HEK293 (cell line): ENCODE results near the gene PARD3B.

Experiments used
- CTCF ChIA-PET: fragments of 350-600 bp; formaldehyde crosslinking; extraction: SDS; loops from one replicate; lab custom pipeline; 2021; ENCODE audit warnings: antibody characterized with exemption; lab: Yijun Ruan, JAX
- POLR2A ChIA-PET: fragments of 300-600 bp; formaldehyde crosslinking; extraction: SDS; loops from one replicate; lab custom pipeline; 2020; ENCODE audit warnings: antibody characterized with exemption, inconsistent platforms; lab: Yijun Ruan, JAX
- H3K27ac ChIP-seq: fragments of 200-500 bp; sonication (Bioruptor generic); 2 replicates; pipeline ENCODE4 v1.5.1; 2014; ENCODE audit warnings: low read depth, low read length, control low read depth, inconsistent platforms; ENCODE audit errors: extremely low read depth
- H3K36me3 ChIP-seq, 2 experiments: fragments of 200-500 bp in 1 of 2; sonication (Bioruptor generic) in 1 of 2; 1 replicate in 1 of 2; 2 replicates in 1 of 2; pipeline ENCODE4 v1.5.1; 2014 to 2017; ENCODE audit warnings: inconsistent platforms in 2 of 2, low read length in 2 of 2; ENCODE audit not compliant: control insufficient read depth in 2 of 2, insufficient read depth in 1 of 2
- H3K4me1 ChIP-seq: fragments of 200-500 bp; sonication (Bioruptor generic); 2 replicates; pipeline ENCODE4 v1.5.1; 2014; ENCODE audit warnings: mild to moderate bottlenecking, low read length, inconsistent platforms; ENCODE audit not compliant: control insufficient read depth, insufficient read depth
- H3K4me3 ChIP-seq: 2 replicates; pipeline ENCODE4 v1.5.1; 2011; ENCODE audit warnings: low read depth, mild to moderate bottlenecking, control low read depth, low read length, moderate library complexity
- H3K9me3 ChIP-seq: fragments of 200-500 bp; sonication (Bioruptor generic); 2 replicates; pipeline ENCODE4 v1.5.1; 2014; ENCODE audit warnings: low read depth, low read length, inconsistent platforms; ENCODE audit not compliant: control insufficient read depth, insufficient read depth
- HOXC10 ChIP-seq: sonication (generic); formaldehyde crosslinking; IDR thresholded peaks from 2 replicates; pipeline ENCODE4 v1.8.1; 2023; ENCODE audit warnings: mild to moderate bottlenecking, missing genetic modification reagents
- KLF16 ChIP-seq: fragments of 450-650 bp; formaldehyde crosslinking; IDR thresholded peaks from 2 replicates; pipeline ENCODE4 v1.5.1; 2017; ENCODE audit warnings: missing biosample characterization, missing genetic modification characterization
- MEIS1 ChIP-seq: sonication (generic); formaldehyde crosslinking; IDR thresholded peaks from 2 replicates; pipeline ENCODE4 v1.8.1; 2022; ENCODE audit warnings: missing genetic modification reagents, mild to moderate bottlenecking, borderline replicate concordance
- MZF1 ChIP-seq: fragments of 450-650 bp; formaldehyde crosslinking; IDR thresholded peaks from 2 replicates; pipeline ENCODE4 v1.5.1; 2017; ENCODE audit warnings: missing biosample characterization, missing genetic modification characterization, borderline replicate concordance
- OVOL3 ChIP-seq: fragments of 450-650 bp; formaldehyde crosslinking; IDR thresholded peaks from 2 replicates; pipeline ENCODE4 v1.5.1; 2016; ENCODE audit warnings: missing biosample characterization, missing genetic modification characterization
- PRDM1 ChIP-seq: fragments of 450-650 bp; formaldehyde crosslinking; IDR thresholded peaks from 2 replicates; pipeline ENCODE4; 2016; ENCODE audit warnings: missing biosample characterization, missing genetic modification characterization
- PRDM2 ChIP-seq: fragments of 450-650 bp; formaldehyde crosslinking; IDR thresholded peaks from 2 replicates; pipeline ENCODE4 v1.5.1; 2016; ENCODE audit warnings: missing biosample characterization, missing genetic modification characterization, borderline replicate concordance
- RBAK ChIP-seq: fragments of 450-650 bp; formaldehyde crosslinking; IDR thresholded peaks from 2 replicates; pipeline ENCODE4 v1.5.1; 2016; ENCODE audit warnings: missing biosample characterization, missing genetic modification characterization
- SETDB1 ChIP-seq: IDR thresholded peaks from one replicate; pipeline ENCODE4 v1.6.1; 2017; ENCODE audit warnings: mild to moderate bottlenecking, low read length, moderate library complexity, mixed read lengths; ENCODE audit not compliant: insufficient read length
- SP7 ChIP-seq: fragments of 450-650 bp; formaldehyde crosslinking; IDR thresholded peaks from 2 replicates; pipeline ENCODE4 v1.5.1; 2016; ENCODE audit warnings: missing biosample characterization, missing genetic modification characterization
- ZNF114 ChIP-seq: fragments of 450-650 bp; formaldehyde crosslinking; IDR thresholded peaks from 2 replicates; pipeline ENCODE4 v1.5.0; 2017; ENCODE audit warnings: missing biosample characterization, missing genetic modification characterization
- ZNF121 ChIP-seq: fragments of 450-650 bp; formaldehyde crosslinking; IDR thresholded peaks from 2 replicates; pipeline ENCODE4 v1.5.1; 2016; ENCODE audit warnings: missing biosample characterization, missing genetic modification characterization
- ZNF138 ChIP-seq: fragments of 450-650 bp; formaldehyde crosslinking; IDR thresholded peaks from 2 replicates; pipeline ENCODE4 v1.5.1; 2016; ENCODE audit warnings: missing biosample characterization, missing genetic modification characterization, borderline replicate concordance
- ZNF155 ChIP-seq: fragments of 450-650 bp; formaldehyde crosslinking; IDR thresholded peaks from 2 replicates; pipeline ENCODE4 v1.5.1; 2016; ENCODE audit warnings: missing biosample characterization, missing genetic modification characterization
- ZNF18 ChIP-seq: fragments of 450-650 bp; formaldehyde crosslinking; IDR thresholded peaks from 2 replicates; pipeline ENCODE4 v1.5.1; 2016; ENCODE audit warnings: missing biosample characterization, missing genetic modification characterization
- ZNF211 ChIP-seq: fragments of 450-650 bp; formaldehyde crosslinking; IDR thresholded peaks from 2 replicates; pipeline ENCODE4 v1.5.1; 2016; ENCODE audit warnings: low read depth, missing biosample characterization, missing genetic modification characterization
- ZNF335 ChIP-seq: fragments of 450-650 bp; formaldehyde crosslinking; conservative IDR thresholded peaks from 2 replicates; pipeline ENCODE4 v1.5.1; 2016; ENCODE audit warnings: missing biosample characterization, missing genetic modification characterization
- ZNF341 ChIP-seq: fragments of 450-650 bp; formaldehyde crosslinking; IDR thresholded peaks from 2 replicates; pipeline ENCODE4; 2016; ENCODE audit warnings: low read depth, missing biosample characterization, missing genetic modification characterization
- ZNF645 ChIP-seq: fragments of 450-650 bp; formaldehyde crosslinking; IDR thresholded peaks from 2 replicates; pipeline ENCODE4; 2016; ENCODE audit warnings: missing biosample characterization, missing genetic modification characterization
- ZNF843 ChIP-seq: fragments of 450-650 bp; formaldehyde crosslinking; IDR thresholded peaks from 2 replicates; pipeline ENCODE4 v1.5.1; 2016; ENCODE audit warnings: missing biosample characterization, missing genetic modification characterization
- ZSCAN23 ChIP-seq: fragments of 450-650 bp; formaldehyde crosslinking; IDR thresholded peaks from 2 replicates; pipeline ENCODE4 v1.5.1; 2016; ENCODE audit warnings: missing biosample characterization, missing genetic modification characterization
- ZXDB ChIP-seq: fragments of 450-650 bp; formaldehyde crosslinking; IDR thresholded peaks from 2 replicates; pipeline ENCODE4 v1.5.1; 2016; ENCODE audit warnings: missing biosample characterization, missing genetic modification characterization

PARD3B gene

GRCh38 chr2:205290299-205290698, 745.0 kb downstream of the PARD3B start:
- POLR2A ChIA-PET: no interaction called here
- no peaks in the 10 kb centered on the region for H3K9me3 ChIP-seq
- H3K36me3 ChIP-seq: no peaks in the 10 kb centered on the region
- CTCF ChIA-PET: no interaction called here
- TF ChIP-seq MZF1 (tag by site-specific recombination): no peak
- TF ChIP-seq OVOL3: no peak
- no peak for TF ChIP-seq MEIS1 (CRISPR knock-in tag)
- no peak for TF ChIP-seq ZNF211
- TF ChIP-seq RBAK: no peak
- TF ChIP-seq ZNF645 (tag by site-specific recombination): no peak
- TF ChIP-seq ZXDB: no peak
- no peak for TF ChIP-seq HOXC10 (CRISPR knock-in tag)
- TF ChIP-seq ZSCAN23 (tag by site-specific recombination): no peak
- no peak overlapping the region for H3K4me3 ChIP-seq
- no peak overlapping the region for H3K27ac ChIP-seq
- no peaks in the 10 kb centered on the region for H3K4me1 ChIP-seq

GRCh38 chr2:205292665-205293295, 747.5 kb downstream of the PARD3B start:
- Histone ChIP-seq H3K36me3 (no peaks in the 10 kb centered on the region), H3K4me1 (no peaks in the 10 kb centered on the region), H3K27ac (no peak overlapping the region), H3K9me3 (no peaks in the 10 kb centered on the region), H3K4me3 (no peak overlapping the region)
- ChIA-PET POLR2A (no interaction called here), CTCF (no interaction called here)
- TF ChIP-seq SP7: no peak
- no peak for TF ChIP-seq ZNF18
- no peak for TF ChIP-seq SETDB1
- TF ChIP-seq ZNF114 (tag by site-specific recombination): no peak
- TF ChIP-seq ZNF138 (tag by site-specific recombination): no peak

GRCh38 chr2:205293559-205293958, 748.3 kb downstream of the PARD3B start:
- CTCF ChIA-PET: no interaction called here
- TF ChIP-seq KLF16 (no peak), PRDM2 (tag by site-specific recombination) (no peak), PRDM1 (tag by site-specific recombination) (no peak), ZNF341 (tag by site-specific recombination) (no peak), ZNF121 (tag by site-specific recombination) (no peak), ZNF843 (no peak), ZNF335 (tag by site-specific recombination) (no peak), ZNF155 (no peak)
- TF ChIP-seq, all 188 proteins: peak for 0
- Histone ChIP-seq H3K4me1 (no peaks in the 10 kb centered on the region), H3K4me3 (no peak overlapping the region), H3K36me3 (no peaks in the 10 kb centered on the region), H3K27ac (no peak overlapping the region), H3K9me3 (no peaks in the 10 kb centered on the region)
- POLR2A ChIA-PET: no interaction called here
